ENCODE results near the gene MARCHF10. TPM values are rescaled to one million over a fixed set of nuclear protein-coding genes. Genes with fewer than 3 reads are reported as not detected.

The MARCHF10 gene
- polyA plus RNA-seq, 3 donors, result not detected

DNA sequence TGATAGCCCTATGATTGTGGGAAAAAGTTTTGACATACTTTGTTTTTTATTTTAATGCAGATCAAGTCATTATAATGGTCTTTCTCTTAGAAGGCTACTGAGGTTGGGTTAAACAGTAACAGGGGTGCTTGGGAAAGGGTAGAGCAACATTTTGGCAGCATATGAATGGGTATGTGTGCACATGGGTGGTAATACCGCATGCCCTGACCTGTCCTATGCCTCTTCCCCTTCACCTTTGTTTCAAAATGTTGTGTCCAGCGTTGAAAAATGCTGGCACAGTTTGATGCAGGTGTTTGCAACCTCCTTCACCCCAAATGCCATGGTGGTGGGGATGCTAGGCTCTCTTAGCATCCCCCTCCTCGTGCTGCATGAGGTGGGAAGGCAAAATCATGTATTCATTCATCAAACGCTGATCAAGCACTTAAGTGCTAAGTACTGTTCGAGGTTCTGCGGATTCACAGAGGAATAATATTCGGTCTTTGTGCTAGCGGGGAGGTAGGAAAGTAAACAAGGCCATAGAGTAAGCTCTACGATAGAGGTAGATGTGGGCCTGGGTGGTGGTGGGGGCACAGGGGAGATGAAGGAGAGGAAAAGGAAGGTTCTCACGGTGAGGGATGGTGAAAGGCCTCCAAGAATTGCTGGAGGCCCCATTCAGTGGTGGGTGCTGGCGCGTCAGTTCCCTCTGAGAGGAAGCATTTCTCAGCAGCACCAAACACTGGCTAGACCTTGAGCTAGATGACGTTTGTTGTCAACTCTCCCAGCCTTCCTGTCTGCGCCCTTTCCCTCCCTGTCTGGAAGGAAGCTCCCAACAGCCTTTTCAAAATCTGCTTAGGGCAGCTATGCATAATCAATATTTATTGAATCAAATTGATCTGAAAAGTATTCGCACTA lies 13.3 kb upstream of the MARCHF10 start:
- H3K27me3 ChIP-seq (ENCODE audit: control insufficient read depth in 2 of 2, insufficient read depth in 2 of 2, low read length in 2 of 2), result no peaks in the 10 kb centered on the region
- H3K9ac ChIP-seq (ENCODE audit: insufficient read depth, low read length, poor library complexity, severe bottlenecking), result no peak overlapping the region
- Mint-ChIP-seq H3K4me3 (no peak overlapping the region), H3K4me1 (peaks cover 14% of the 10 kb centered on the region), H3K27me3 (ENCODE audit: low read depth in 3 of 3) (peaks cover 1 to 2% (median 2%) of the 10 kb centered on the region in 3 donors), H3K9me3 (no peaks in the 10 kb centered on the region), H3K36me3 (no peaks in the 10 kb centered on the region), H3K27ac (peak overlapping the region in 1 of 7 donors; percentile 13)
- no peaks in the 10 kb centered on the region for H3K36me3 ChIP-seq (replicated peaks in 1 of 2; ENCODE audit: control insufficient read depth in 1 of 2, insufficient read depth in 2 of 2, low read length in 2 of 2)
- H3K4me1 ChIP-seq (ENCODE audit: control insufficient read depth in 1 of 2, insufficient read depth in 2 of 2, low read length in 2 of 2), result peaks cover 0 to 8% of the 10 kb centered on the region in 2 donors
- H2AFZ ChIP-seq (ENCODE audit: insufficient read depth, low read depth, low read length, poor library complexity, severe bottlenecking), result no peak overlapping the region
- WGBS (ENCODE audit: insufficient coverage), result 79% methylated on average over 8 of the region's 15 CpGs
- no peaks in the 10 kb centered on the region for H3K79me2 ChIP-seq (ENCODE audit: insufficient read depth, low read length)
- intact Hi-C loops (cut with micrococcal nuclease), result no loop called here
- H3K4me3 ChIP-seq (replicated peaks in 1 of 3; ENCODE audit: low read depth in 2 of 3, low read length in 3 of 3), result no peak overlapping the region
- H3K27ac ChIP-seq (ENCODE audit: low read depth in 1 of 2, low read length in 2 of 2), result no peak overlapping the region
- H4K20me1 ChIP-seq (ENCODE audit: insufficient read depth, low read length), result no peaks in the 10 kb centered on the region
- H3K4me2 ChIP-seq (replicated peaks; ENCODE audit: extremely low read depth, low read length, poor library complexity, severe bottlenecking), result no peak overlapping the region
- DNase-seq, result no peak
- no peaks in the 10 kb centered on the region for H3K9me3 ChIP-seq (replicated peaks in 1 of 2; ENCODE audit: control insufficient read depth in 1 of 2, insufficient read depth in 1 of 2, low read length in 2 of 2)
- TF ChIP-seq, protein P1, sequence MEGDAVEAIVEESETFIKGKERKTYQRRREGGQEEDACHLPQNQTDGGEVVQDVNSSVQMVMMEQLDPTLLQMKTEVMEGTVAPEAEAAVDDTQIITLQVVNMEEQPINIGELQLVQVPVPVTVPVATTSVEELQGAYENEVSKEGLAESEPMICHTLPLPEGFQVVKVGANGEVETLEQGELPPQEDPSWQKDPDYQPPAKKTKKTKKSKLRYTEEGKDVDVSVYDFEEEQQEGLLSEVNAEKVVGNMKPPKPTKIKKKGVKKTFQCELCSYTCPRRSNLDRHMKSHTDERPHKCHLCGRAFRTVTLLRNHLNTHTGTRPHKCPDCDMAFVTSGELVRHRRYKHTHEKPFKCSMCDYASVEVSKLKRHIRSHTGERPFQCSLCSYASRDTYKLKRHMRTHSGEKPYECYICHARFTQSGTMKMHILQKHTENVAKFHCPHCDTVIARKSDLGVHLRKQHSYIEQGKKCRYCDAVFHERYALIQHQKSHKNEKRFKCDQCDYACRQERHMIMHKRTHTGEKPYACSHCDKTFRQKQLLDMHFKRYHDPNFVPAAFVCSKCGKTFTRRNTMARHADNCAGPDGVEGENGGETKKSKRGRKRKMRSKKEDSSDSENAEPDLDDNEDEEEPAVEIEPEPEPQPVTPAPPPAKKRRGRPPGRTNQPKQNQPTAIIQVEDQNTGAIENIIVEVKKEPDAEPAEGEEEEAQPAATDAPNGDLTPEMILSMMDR (IDR thresholded peaks at IDR 0.05), result no peak

DNA sequence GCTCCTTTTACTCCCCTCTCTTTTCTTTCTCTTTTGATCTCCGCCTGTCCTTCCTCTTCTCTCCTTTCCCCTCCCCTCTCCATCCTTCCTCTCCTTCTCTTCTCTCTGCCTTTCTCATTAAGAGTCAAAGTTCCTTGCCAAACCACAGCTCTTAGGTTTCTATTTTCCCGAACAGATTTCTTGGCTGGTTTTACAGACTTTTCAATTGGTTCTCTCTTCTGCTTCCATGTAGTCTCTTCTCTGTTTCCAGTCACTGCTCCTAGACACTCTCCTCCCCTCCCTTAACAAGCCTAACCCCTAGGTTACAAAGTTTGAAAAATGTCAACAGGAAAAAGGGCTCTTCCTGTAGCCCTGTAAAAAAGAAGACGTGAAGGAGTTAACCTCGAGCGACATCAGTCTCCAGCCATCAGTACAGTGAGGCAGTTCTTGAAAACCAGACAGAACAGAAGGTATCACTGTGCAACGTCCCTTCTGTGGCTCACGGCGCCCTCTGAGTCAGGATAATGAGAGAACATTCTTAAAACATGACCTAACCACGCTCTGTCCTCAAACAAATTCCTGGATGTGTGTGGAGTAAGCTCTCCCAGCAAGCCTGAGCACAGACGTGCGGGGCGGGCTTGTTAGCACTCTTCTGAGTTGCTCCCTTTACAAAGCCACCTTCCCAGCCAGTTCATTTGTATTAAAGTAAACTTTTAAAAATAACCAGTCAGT lies 11.6 kb upstream of the MARCHF10 start:
- WGBS (ENCODE audit: insufficient coverage), result 4% methylated on average over 5 of the region's 12 CpGs
- Histone ChIP-seq H2AFZ (ENCODE audit: insufficient read depth, low read depth, low read length, poor library complexity, severe bottlenecking) (peak overlapping the region; percentile 65), H3K27me3 (ENCODE audit: control insufficient read depth in 2 of 2, insufficient read depth in 2 of 2, low read length in 2 of 2) (no peaks in the 10 kb centered on the region), H3K79me2 (ENCODE audit: insufficient read depth, low read length) (no peaks in the 10 kb centered on the region), H3K4me3 (replicated peaks in 1 of 3; ENCODE audit: low read depth in 2 of 3, low read length in 3 of 3) (no peak overlapping the region), H3K4me1 (ENCODE audit: control insufficient read depth in 1 of 2, insufficient read depth in 2 of 2, low read length in 2 of 2) (peaks cover 0 to 8% of the 10 kb centered on the region in 2 donors), H3K27ac (ENCODE audit: low read depth in 1 of 2, low read length in 2 of 2) (no peak overlapping the region), H4K20me1 (ENCODE audit: insufficient read depth, low read length) (no peaks in the 10 kb centered on the region), H3K9me3 (replicated peaks in 1 of 2; ENCODE audit: control insufficient read depth in 1 of 2, insufficient read depth in 1 of 2, low read length in 2 of 2) (no peaks in the 10 kb centered on the region), H3K36me3 (replicated peaks in 1 of 2; ENCODE audit: control insufficient read depth in 1 of 2, insufficient read depth in 2 of 2, low read length in 2 of 2) (no peaks in the 10 kb centered on the region), H3K9ac (ENCODE audit: insufficient read depth, low read length, poor library complexity, severe bottlenecking) (no peak overlapping the region), H3K4me2 (replicated peaks; ENCODE audit: extremely low read depth, low read length, poor library complexity, severe bottlenecking) (no peak overlapping the region)
- intact Hi-C loops (cut with micrococcal nuclease), result no loop called here
- no peaks in the 10 kb centered on the region for H3K36me3 Mint-ChIP-seq
- peak overlapping the region; percentile 32 to 65 for H3K4me3 Mint-ChIP-seq
- peak overlapping the region in 2 of 7 donors; percentile 15 to 22 for H3K27ac Mint-ChIP-seq
- no peaks in the 10 kb centered on the region for H3K9me3 Mint-ChIP-seq
- peaks cover 1 to 4% (median 2%) of the 10 kb centered on the region in 3 donors for H3K27me3 Mint-ChIP-seq (ENCODE audit: low read depth in 3 of 3)
- DNase-seq, result no peak
- H3K4me1 Mint-ChIP-seq, result peaks cover 14% of the 10 kb centered on the region
- TF ChIP-seq, protein P1 (IDR thresholded peaks at IDR 0.05), result no peak

Data from CD14-positive monocyte (primary cell).